ENCODE results near the gene PGAM1.

- TF ChIP-seq EP300 (IDR thresholded peaks at IDR 0.05) (no peak), CTCF (IDR thresholded peaks at IDR 0.05) (no peak), POLR2A (IDR thresholded peaks at IDR 0.05) (no peak)
Measured at GRCh38 chr10:97378933-97379921, 46.8 kb upstream of the PGAM1 start.
